GM21576 (cell line): ENCODE data around the gene ZNF488.

Experiments used
- ATAC-seq: cut with Tn5 transposase; IDR thresholded peaks from one replicate; pipeline ENCODE4 v1.9.1; 2021; ENCODE audit warnings: mild to moderate bottlenecking, moderate library complexity; ENCODE audit not compliant: unreplicated experiment

The ZNF488 gene

GRCh38 chr10:47332371-47332770, 51.7 kb downstream of the ZNF488 start:
- no peak for ATAC-seq

GRCh38 chr10:47331954-47332353, 52.1 kb downstream of the ZNF488 start:
- no peak for ATAC-seq

- ATAC-seq: no peak
Observed at GRCh38 chr10:47331491-47331890, 52.6 kb downstream of the ZNF488 start.

- ATAC-seq: no peak
Observed at GRCh38 chr10:47330804-47331203, 53.3 kb downstream of the ZNF488 start.

GRCh38 chr10:47330366-47330765, 53.7 kb downstream of the ZNF488 start:
- no peak for ATAC-seq

GRCh38 chr10:47329855-47330254, 54.2 kb downstream of the ZNF488 start:
- no peak for ATAC-seq

GRCh38 chr10:47326927-47327330, 57.2 kb downstream of the ZNF488 start:
- no peak for ATAC-seq

- no peak for ATAC-seq
Observed at GRCh38 chr10:47326306-47326926, 57.7 kb downstream of the ZNF488 start.

GRCh38 chr10:47325303-47326291, 58.5 kb downstream of the ZNF488 start:
- no peak for ATAC-seq

GRCh38 chr10:47323636-47324296, 60.3 kb downstream of the ZNF488 start:
- no peak for ATAC-seq

GRCh38 chr10:47323087-47323486, 61.0 kb downstream of the ZNF488 start:
- no peak for ATAC-seq

- ATAC-seq: no peak
Observed at GRCh38 chr10:47322300-47323061, 61.6 kb downstream of the ZNF488 start, which contains the start of gene GDF2. TSS of gene GDF2 (plus strand) at chr10:47322454. CDS start at chr10:47322669, 215 bp downstream.

GRCh38 chr10:47321521-47322195, 62.4 kb downstream of the ZNF488 start:
- ATAC-seq: no peak

- ATAC-seq: no peak
Observed at GRCh38 chr10:47320812-47321211, 63.3 kb downstream of the ZNF488 start.

- no peak for ATAC-seq
Observed at GRCh38 chr10:47319784-47320183, 64.3 kb downstream of the ZNF488 start.

GRCh38 chr10:47318706-47319105, 65.4 kb downstream of the ZNF488 start:
- ATAC-seq: no peak

GRCh38 chr10:47317251-47317650, 66.8 kb downstream of the ZNF488 start:
- no peak for ATAC-seq

GRCh38 chr10:47316131-47316530, 68.0 kb downstream of the ZNF488 start:
- ATAC-seq: no peak
